NCI-H2196 treated with DMSO at 0.1 percent for 48 hours (cell line): Measurements from ENCODE around the gene ANKRD44.
A peak's percentile ranks its signal among the peaks of the same experiment; 100 is the strongest.
"Not testable (repeated sequence)": the region's sequence is repeated elsewhere in the genome, so short reads cannot be mapped to it uniquely, and the experiment has no call there.

Experiments used
- DNase-seq: peaks from one replicate; lab custom pipeline; 2025; ENCODE audit not compliant: unreplicated experiment; lab: John Stamatoyannopoulos, UW

Gene ANKRD44

DNA sequence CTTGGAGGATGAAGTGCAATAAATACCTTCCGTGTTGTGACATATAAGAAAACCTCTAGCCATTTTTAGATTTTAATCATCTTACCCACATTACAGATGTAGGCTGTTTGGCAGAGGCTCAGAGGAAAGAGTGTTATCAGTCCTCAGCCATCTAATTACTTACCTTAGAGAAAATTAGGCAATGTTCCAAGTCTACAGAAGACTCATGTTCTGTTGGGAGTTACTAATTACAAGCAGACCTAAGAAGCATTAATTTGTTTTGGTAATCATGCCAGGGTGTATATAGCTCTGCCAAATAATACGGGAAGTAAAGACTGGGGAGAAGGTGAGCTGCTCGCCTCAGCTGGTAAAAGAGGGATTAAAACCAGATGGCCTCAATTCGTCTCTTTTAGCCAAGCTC is 258.2 kb downstream of the ANKRD44 start:
- DNase-seq: peak; percentile 19

- no peak for DNase-seq
These were observed 265.5 kb downstream of the ANKRD44 start for GRCh38 chr2:197045115-197045514.

- DNase-seq: no peak
These were observed 267.8 kb downstream of the ANKRD44 start for GRCh38 chr2:197042739-197043196.

- DNase-seq: no peak
These were observed 272.6 kb downstream of the ANKRD44 start for GRCh38 chr2:197037863-197038398.

DNA sequence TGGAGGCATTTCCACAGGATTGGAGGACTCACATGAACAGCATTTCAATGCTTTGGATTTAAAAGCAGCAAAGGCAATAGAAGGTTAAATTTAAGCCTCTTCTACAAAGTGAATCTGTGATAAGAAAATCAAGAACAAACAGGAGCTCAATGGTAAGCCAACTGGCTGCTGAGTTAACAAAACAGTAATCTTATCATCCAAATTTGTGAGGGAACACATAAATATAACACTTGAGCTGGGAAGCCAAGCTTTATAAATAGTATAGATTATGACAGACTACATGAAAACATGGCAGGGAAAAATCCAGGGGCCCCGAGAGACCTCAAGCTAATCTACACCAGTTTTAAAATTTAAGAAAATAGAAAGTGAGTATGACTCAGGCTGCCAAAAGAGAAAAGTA is 275.6 kb downstream of the ANKRD44 start:
- DNase-seq: no peak

- no peak for DNase-seq
These were observed 276.3 kb downstream of the ANKRD44 start for GRCh38 chr2:197034292-197034691.

GRCh38 chr2:197033222-197033621 is 277.4 kb downstream of the ANKRD44 start:
- DNase-seq: no peak

DNA sequence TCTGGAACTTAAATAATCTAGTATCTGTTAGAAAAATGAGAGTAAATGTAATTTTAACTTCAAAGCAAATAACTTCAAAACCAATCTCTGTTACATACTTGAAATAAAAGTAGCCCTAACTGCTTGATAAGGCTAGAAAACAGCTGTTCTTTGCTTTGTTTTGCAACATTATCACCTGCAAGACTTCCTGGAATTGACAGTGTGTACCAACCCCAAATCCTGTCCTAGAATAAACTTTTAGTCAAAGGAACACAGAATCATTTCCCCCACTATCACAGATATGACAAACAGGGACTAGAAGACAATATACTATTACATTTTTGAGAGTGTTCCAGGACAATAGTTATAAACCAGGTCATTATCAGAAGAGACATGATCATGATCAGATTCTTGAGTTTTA is 278.8 kb downstream of the ANKRD44 start:
- DNase-seq: no peak

DNA sequence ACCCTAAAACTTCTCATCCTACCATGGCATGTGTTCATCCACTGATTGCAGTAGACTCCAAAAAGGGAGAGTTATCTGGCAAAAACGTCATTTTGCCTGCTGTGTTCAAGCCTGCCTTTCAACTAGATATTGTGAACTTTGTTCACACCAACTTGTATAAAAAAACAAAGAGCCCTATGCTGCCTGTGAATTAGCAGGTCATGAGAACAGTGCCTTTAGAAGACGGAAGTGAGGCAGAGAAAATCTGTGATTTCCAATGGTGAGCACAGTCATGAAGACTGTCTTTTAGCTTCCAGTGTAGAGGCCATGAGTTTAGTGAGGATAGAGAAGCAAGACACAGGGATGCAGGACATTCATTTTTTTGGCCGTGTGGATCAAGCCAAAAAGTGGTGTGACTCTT is 280.5 kb downstream of the ANKRD44 start:
- DNase-seq: no peak

DNA sequence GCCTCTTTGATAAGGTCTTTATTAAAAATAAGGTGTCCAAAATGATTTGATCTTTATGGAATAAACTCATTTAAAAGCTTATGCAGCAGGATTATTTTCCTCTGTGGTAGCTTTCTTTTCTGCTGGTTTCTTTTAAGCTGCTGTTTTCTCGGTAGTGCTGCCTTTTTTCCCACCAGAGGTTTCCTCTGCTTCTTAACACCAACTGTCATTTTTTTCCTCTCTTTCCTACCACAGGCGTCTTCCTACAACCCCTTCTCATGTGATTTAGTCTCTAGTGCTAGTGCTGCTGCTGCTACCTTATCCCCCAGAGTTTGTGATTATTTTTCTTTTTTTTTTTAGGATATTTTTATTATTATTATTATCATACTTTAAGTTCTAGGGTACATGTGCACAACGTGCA is 281.9 kb downstream of the ANKRD44 start:
- no peak for DNase-seq

DNA sequence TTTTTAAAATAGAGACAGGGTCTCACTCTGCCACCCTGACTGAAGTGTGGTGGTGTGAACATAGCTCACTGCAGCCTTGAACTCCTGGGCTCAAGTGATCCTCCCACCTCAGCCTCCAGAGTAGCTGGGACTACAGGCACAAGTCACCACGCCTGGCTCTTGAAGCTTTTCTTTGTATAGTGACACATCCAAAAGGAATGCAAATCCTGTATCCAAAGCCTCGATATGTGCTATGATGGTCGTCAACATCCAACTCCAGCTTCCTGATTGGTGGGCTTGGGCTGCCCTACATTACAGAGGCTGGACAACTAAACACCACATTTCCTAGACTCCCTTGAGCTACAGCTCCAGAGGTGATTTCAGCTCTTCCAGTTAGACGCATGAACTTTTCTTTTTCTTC is 282.4 kb downstream of the ANKRD44 start:
- DNase-seq: no peak

- DNase-seq: no peak
These were observed 286.4 kb downstream of the ANKRD44 start for GRCh38 chr2:197024206-197024605.

DNA sequence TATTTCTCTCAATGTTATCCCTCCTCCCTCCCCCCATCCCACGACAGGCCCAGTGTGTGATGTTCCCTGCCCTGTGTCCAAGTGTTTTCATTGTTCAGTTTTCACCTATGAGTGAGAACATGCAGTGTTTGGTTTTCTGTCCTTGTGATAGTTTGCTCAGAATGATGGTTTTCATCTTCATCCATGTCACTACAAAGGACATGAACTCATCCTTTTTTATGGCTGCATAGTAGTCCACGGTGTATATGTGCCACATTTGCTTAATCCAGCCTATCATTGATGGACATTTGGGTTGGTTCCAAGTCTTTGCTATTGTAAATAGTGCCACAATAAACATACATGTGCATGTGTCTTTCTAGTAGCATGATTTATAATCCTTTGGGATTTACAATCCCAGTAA is 289.7 kb downstream of the ANKRD44 start:
- DNase-seq: not testable (repeated sequence)

DNA sequence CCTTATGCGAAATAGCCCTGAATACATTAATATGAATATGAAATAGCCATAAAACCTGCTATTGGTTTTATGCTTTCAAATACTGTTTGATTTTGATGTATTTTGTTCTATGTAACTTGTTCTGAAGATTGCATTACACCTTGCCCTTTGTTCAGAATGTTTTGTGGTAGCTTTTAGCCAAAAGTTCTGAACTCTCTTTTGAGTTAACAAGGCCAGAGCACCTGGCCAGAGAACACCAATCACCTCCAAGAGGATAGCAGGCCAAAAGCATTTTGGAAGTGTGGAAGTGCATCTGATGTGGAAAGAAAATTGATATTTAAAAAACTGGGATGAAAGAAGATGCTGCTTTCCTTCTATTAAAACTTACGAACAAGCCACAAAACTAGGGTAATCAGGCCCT is 297.5 kb downstream of the ANKRD44 start:
- no peak for DNase-seq

GRCh38 chr2:197011801-197012641 is 298.6 kb downstream of the ANKRD44 start:
- DNase-seq: peak; percentile 20

DNA sequence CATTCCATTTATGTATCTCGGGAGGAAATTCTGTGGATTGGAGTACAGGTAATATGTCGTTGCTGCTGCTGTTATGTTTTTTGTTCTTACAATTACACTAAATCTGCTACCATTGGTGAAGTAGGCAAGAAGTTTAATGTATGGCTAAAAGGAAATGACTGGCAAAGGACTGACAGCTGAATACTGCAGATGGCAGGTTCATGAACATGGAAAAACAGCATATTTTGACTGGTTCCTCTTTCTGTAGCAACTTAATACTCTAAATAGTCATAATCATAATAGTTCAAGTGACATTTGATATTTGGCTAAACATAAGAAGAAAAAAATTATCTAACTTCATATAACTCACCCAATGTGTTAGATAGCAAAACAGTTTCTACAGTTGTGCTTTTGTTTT is 299.6 kb downstream of the ANKRD44 start:
- no peak for DNase-seq

DNA sequence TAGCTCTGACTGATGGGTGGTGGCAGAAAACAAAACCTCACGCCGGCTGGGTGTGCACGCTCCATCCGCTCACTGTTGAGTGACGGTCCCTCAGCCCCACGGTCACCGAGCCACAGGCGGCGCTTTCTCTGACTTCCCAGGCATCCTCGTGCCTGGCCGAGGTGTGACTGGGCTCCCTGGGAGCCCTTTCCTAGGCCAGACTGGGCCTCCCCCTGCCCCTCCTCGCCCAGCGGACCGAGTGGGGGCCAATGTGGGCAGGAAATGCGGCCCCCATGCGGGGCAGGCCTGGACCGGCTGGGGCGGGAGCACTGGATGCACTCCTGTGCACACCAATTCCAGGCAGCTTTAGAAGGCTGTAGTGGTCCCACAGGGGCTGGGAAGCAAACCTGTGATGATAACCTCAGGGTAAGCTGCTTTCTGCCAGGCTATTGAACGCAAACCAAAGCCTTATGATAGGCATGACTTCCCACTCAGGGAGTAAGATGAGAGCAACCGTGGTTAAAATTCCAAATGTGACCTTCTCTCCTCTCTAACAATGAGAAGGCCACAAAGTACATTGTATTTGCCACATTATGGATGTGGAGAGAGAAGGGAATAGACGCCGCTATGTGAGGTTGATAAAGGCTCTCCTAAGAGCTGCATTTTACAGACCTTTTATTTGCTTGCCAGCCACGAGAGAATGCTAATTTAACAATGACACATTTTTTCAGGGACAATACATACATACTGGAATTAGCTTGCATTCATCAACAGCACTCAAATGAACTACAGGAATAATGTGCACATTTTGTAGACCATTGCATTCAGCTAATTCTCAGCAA is 300.2 kb downstream of the ANKRD44 start:
- DNase-seq: no peak

GRCh38 chr2:197008741-197009341 is 301.7 kb downstream of the ANKRD44 start:
- DNase-seq: not testable (repeated sequence)

DNA sequence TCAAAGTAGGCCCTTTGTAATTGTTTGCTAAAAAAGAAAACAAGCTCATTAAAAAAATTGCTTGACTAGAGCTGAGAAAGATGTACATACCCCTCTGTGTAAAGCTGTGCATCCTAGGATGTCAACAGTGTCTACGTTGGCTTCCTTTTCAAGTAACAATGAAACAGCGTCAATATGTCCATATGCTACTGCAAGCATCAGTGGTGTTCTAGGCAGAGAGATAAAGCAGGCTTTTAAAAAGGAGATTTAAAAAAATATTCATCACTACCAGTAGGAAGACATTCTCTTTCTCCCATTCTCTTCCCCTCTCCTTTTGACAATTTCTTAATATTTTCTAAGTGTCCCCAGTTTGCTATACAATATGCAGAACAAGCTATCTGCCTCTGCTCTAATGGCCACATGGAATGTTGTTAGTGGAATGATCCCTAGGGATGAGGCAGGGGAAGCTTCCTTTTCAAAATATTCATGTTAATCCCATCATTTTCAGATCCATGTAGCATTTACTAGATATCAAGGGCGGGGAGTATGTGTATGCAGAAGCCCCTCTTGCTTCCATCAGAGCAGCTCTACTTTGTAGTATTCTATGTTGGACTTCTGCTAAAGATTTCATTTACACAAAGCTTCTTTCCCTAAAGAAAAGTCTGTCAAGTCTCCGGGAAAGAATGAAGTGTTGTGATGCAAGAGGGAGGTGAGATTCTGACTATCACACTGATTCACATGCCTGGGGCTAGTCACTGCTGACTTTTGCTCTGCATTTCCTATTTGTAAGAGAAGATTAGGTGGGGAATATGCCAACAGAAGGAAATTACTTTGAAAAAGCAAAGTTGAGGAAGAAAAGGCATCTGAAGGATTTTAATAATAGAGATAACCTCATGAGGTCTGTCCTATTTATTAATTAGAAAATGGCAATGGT is 302.6 kb downstream of the ANKRD44 start:
- no peak for DNase-seq

DNA sequence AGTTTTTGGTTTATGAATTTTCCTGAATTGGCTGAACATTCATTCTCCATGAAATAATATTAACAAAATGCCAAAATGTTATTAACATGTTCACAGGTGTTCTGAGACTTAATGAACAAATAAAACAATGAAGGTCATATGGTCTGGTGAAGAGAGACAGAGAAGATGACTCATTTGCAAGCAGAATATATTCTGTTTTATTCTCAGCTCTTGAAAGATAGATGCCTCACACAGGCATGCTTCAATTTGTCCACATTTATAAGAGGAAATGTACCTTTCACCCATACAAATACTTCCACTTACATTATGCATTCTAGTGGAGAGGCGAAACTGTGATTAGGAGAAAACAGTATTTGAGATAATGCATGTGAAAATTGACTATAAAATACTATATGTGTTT is 308.7 kb downstream of the ANKRD44 start:
- no peak for DNase-seq
